Neural cell (in vitro differentiated cells): Measurements from ENCODE around the gene DUSP12. TPM values are rescaled to one million over a fixed set of nuclear protein-coding genes. Genes with fewer than 3 reads are reported as not detected.
A peak's percentile ranks its signal among the peaks of the same experiment; 100 is the strongest.

ENCODE experiments used
- H2AFZ ChIP-seq: fragments of 200-600, 300-800 bp; sonication (generic), shearing (Covaris generic); 2 replicates; pipeline ENCODE4 v1.6.0; 2014; ENCODE audit warnings: low read depth, mild to moderate bottlenecking, antibody characterized with exemption, low read length, moderate library complexity
- H3F3A ChIP-seq: fragments of 200-600 bp; shearing (Covaris generic); 2 replicates; pipeline ENCODE4 v1.6.1; 2016; ENCODE audit warnings: mild to moderate bottlenecking, moderate library complexity, mixed read lengths, antibody characterized with exemption, low read length; ENCODE audit not compliant: insufficient read depth, poor library complexity, severe bottlenecking
- H3K27ac ChIP-seq: fragments of 200-600, 300-800 bp; sonication (generic), shearing (Covaris generic); 2 replicates; pipeline ENCODE4 v1.5.1; 2014; ENCODE audit warnings: mild to moderate bottlenecking, low read length, moderate library complexity
- H3K27me3 ChIP-seq: fragments of 300-800, 200-600 bp; sonication (generic), shearing (Covaris generic); 2 replicates; pipeline ENCODE4 v1.6.0; 2014; ENCODE audit warnings: mild to moderate bottlenecking, low read depth, low read length, moderate library complexity; ENCODE audit not compliant: insufficient read depth
- H3K36me3 ChIP-seq: fragments of 300-800, 200-600 bp; sonication (generic), shearing (Covaris generic); 2 replicates; pipeline ENCODE4 v1.5.1; 2014; ENCODE audit warnings: mild to moderate bottlenecking, antibody characterized with exemption, low read length, moderate library complexity; ENCODE audit not compliant: insufficient read depth
- H3K4me2 ChIP-seq: fragments of 300-800, 200-600 bp; sonication (generic), shearing (Covaris generic); 2 replicates; pipeline ENCODE4 v1.6.0; 2014; ENCODE audit warnings: mild to moderate bottlenecking, low read length
- H3K4me3 ChIP-seq: fragments of 300-800, 200-600 bp; sonication (generic), shearing (Covaris generic); 2 replicates; pipeline ENCODE4 v1.5.1; 2014; ENCODE audit warnings: mild to moderate bottlenecking, low read length, moderate library complexity
- H3K79me2 ChIP-seq: fragments of 200-600 bp; shearing (Covaris generic); replicated peaks from 2 replicates; pipeline ENCODE4 v1.6.0; 2014; ENCODE audit warnings: mild to moderate bottlenecking, low read length, moderate library complexity; ENCODE audit not compliant: insufficient read depth
- H3K9ac ChIP-seq: fragments of 300-800, 200-600 bp; sonication (generic), shearing (Covaris generic); 2 replicates; pipeline ENCODE4 v1.6.1; 2016; ENCODE audit warnings: mild to moderate bottlenecking, low read length, mixed read lengths
- H3K9me2 ChIP-seq: fragments of 200-600 bp; shearing (Covaris generic); 2 replicates; pipeline ENCODE4 v1.6.1; 2016; ENCODE audit warnings: mild to moderate bottlenecking, low read length, mixed read lengths; ENCODE audit not compliant: insufficient read depth
- H3K9me3 ChIP-seq: fragments of 200-600, 300-800 bp; sonication (generic), shearing (Covaris generic); 2 replicates; pipeline ENCODE4 v1.6.1; 2016; ENCODE audit warnings: mild to moderate bottlenecking, mixed run types, low read length, moderate library complexity, mixed read lengths
- H4K20me1 ChIP-seq: fragments of 200-600 bp; shearing (Covaris generic); 2 replicates; pipeline ENCODE4 v1.6.1; 2016; ENCODE audit warnings: mild to moderate bottlenecking, mixed run types; ENCODE audit not compliant: insufficient read depth
- CTCF ChIP-seq: fragments of 450-650 bp; IDR thresholded peaks from 2 replicates; pipeline ENCODE4 v1.5.1; 2014; ENCODE audit warnings: antibody characterized with exemption, mild to moderate bottlenecking, moderate library complexity; ENCODE audit not compliant: poor library complexity, severe bottlenecking
- EP300 ChIP-seq: fragments of 450-650 bp; conservative IDR thresholded peaks from 2 replicates; pipeline ENCODE4 v1.6.1; 2014; ENCODE audit warnings: antibody characterized with exemption, mild to moderate bottlenecking, moderate library complexity; ENCODE audit not compliant: poor library complexity, severe bottlenecking
- EZH2 ChIP-seq: fragments of 200-600, 300-800 bp; shearing (Covaris generic), sonication (generic); IDR thresholded peaks from 2 replicates; pipeline ENCODE4 v1.6.1; 2014; ENCODE audit warnings: antibody characterized with exemption, low read length, borderline replicate concordance, mild to moderate bottlenecking; ENCODE audit not compliant: insufficient read depth, poor library complexity, severe bottlenecking
- MXI1 ChIP-seq: fragments of 450-650 bp; conservative IDR thresholded peaks from 2 replicates; pipeline ENCODE4 v1.6.1; 2014; ENCODE audit warnings: antibody characterized with exemption, mild to moderate bottlenecking; ENCODE audit not compliant: poor library complexity, severe bottlenecking
- POLR2AphosphoS5 ChIP-seq: IDR thresholded peaks from 2 replicates; pipeline ENCODE4 v1.6.1; 2012
- RAD21 ChIP-seq: fragments of 450-650 bp; conservative IDR thresholded peaks from 2 replicates; pipeline ENCODE4 v1.6.1; 2014; ENCODE audit warnings: antibody characterized with exemption, mild to moderate bottlenecking, moderate library complexity
- SMC3 ChIP-seq: fragments of 450-650 bp; conservative IDR thresholded peaks from 2 replicates; pipeline ENCODE4 v1.6.1; 2014; ENCODE audit warnings: antibody characterized with exemption, mild to moderate bottlenecking, moderate library complexity; ENCODE audit not compliant: poor library complexity
- TAF1 ChIP-seq: IDR thresholded peaks from 2 replicates; pipeline ENCODE4 v1.6.1; 2012; ENCODE audit warnings: low read depth
- polyA plus RNA-seq: library from polyadenylated mRNA; depleted of rRNA; stranded (reverse); fragments of >200 nt; gene quantifications from 2 replicates; pipeline ENCODE4 v1.2.3, GENCODE V29; 2014
- TF ChIP-seq, protein P1 (sequence below): IDR thresholded peaks from 2 replicates; pipeline ENCODE4 v1.6.1; 2012; ENCODE audit warnings: borderline replicate concordance

Gene DUSP12
- polyA plus RNA-seq, 1 donor from 2014 or later, result 209 TPM

DNA sequence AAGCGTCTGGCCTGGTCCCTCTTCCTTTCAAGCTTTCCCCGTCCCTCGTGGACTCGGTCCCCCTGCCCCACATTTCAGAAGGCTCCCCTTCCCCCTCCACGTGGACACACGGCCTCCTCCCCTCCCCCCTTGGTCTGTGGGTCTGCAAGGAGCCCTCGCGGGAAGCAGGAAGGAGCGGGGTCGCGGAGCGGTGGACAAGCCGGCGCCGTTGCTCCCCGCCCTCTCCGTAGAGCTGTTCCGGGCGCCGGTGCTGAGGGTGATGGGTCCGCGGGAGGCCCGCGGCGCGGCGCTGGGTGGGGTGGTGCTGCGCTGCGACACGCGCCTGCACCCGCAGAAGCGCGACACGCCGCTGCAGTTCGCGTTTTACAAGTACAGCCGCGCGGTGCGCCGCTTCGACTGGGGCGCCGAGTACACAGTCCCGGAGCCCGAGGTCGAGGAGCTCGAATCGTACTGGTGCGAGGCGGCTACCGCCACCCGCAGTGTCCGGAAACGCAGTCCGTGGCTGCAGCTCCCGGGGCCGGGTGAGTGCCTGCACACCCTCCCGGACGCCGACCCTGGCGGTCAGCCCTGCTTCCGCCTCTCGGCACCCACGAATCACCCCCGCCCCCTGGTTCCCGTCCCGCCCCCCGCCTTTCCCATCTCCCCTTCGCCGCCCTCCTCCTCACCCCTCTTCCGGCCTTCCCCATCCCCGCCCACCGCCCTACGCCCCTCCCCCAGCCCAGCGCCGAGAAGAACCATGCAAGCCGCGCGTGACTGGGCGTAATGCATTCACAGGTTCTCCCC lies 22.9 kb upstream of the DUSP12 start:
- Histone ChIP-seq H3K27ac (peak overlapping the region; percentile 55), H3K4me3 (peak overlapping the region; percentile 97), H4K20me1 (no peaks in the 10 kb centered on the region), H3K27me3 (peaks cover 12% of the 10 kb centered on the region), H3K9me2 (no peaks in the 10 kb centered on the region), H3K9me3 (no peaks in the 10 kb centered on the region), H2AFZ (peak overlapping the region; percentile 90), H3F3A (no peaks in the 10 kb centered on the region), H3K36me3 (no peaks in the 10 kb centered on the region), H3K9ac (peak overlapping the region; percentile 77), H3K79me2 (no peaks in the 10 kb centered on the region), H3K4me2 (no peak overlapping the region)
- TF ChIP-seq, protein P1, sequence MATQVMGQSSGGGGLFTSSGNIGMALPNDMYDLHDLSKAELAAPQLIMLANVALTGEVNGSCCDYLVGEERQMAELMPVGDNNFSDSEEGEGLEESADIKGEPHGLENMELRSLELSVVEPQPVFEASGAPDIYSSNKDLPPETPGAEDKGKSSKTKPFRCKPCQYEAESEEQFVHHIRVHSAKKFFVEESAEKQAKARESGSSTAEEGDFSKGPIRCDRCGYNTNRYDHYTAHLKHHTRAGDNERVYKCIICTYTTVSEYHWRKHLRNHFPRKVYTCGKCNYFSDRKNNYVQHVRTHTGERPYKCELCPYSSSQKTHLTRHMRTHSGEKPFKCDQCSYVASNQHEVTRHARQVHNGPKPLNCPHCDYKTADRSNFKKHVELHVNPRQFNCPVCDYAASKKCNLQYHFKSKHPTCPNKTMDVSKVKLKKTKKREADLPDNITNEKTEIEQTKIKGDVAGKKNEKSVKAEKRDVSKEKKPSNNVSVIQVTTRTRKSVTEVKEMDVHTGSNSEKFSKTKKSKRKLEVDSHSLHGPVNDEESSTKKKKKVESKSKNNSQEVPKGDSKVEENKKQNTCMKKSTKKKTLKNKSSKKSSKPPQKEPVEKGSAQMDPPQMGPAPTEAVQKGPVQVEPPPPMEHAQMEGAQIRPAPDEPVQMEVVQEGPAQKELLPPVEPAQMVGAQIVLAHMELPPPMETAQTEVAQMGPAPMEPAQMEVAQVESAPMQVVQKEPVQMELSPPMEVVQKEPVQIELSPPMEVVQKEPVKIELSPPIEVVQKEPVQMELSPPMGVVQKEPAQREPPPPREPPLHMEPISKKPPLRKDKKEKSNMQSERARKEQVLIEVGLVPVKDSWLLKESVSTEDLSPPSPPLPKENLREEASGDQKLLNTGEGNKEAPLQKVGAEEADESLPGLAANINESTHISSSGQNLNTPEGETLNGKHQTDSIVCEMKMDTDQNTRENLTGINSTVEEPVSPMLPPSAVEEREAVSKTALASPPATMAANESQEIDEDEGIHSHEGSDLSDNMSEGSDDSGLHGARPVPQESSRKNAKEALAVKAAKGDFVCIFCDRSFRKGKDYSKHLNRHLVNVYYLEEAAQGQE, result no peak
- TF ChIP-seq EZH2 (no peak), POLR2AphosphoS5 (peak; percentile 58), EP300 (no peak), CTCF (no peak), MXI1 (peak; percentile 70), RAD21 (peak; percentile 20), TAF1 (no peak), SMC3 (no peak)

- peak overlapping the region; percentile 77 for H3K9ac ChIP-seq
- H3K27ac ChIP-seq, result peak overlapping the region; percentile 55
- no peaks in the 10 kb centered on the region for H3F3A ChIP-seq
- H3K9me2 ChIP-seq, result no peaks in the 10 kb centered on the region
- H4K20me1 ChIP-seq, result no peaks in the 10 kb centered on the region
- no peaks in the 10 kb centered on the region for H3K9me3 ChIP-seq
- H3K4me3 ChIP-seq, result peak overlapping the region; percentile 97
- H3K27me3 ChIP-seq, result peaks cover 9% of the 10 kb centered on the region
- H2AFZ ChIP-seq, result peak overlapping the region; percentile 56
- no peak overlapping the region for H3K4me2 ChIP-seq
- H3K36me3 ChIP-seq, result no peaks in the 10 kb centered on the region
- no peaks in the 10 kb centered on the region for H3K79me2 ChIP-seq
- TF ChIP-seq TAF1 (no peak), MXI1 (no peak)
Observed at GRCh38 chr1:161727256-161727924, 22.2 kb upstream of the DUSP12 start.
